8988T (cell line): ENCODE results near the gene TCF12.

Experiments
- DNase-seq: peaks from one replicate; pipeline ENCODE4 v3.0.0; 2011

Gene TCF12

DNA sequence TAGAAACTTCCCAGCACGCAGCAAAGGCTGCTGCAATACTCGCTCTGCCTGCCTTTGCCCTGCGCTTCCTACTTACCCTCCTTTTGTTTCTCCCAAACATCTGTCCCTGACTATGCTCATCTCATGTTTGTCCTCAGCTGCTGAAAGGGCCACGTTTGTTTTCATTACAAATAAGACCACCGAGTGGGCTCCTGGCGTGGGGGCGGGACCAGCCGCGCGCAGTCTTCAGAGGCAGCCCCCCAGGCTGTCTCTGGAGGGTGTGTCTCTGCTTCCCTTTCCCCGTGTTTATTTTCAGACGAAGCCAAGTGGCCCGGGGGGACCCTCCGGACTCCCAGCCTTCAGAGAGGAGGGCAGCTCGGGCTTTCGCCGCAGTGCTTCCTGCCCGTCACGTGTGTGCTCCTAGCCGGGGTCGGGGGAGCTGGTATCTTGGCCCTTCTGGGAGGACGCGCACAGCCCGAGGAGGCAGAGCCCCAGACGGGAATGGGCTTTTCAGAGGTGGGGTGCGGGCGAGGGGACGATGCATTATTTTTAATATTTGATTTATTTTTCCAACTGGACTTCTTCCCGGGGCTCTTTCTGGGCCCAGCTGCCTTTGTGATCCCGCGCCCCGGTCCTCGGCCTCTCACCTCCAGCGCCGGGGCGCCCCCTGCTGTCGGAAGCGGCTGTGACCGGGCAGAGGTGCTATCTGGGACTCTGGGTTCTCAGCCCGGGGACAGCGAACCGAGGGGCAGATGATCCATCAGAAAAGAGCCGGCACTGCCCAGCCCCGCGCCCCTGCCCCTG lies 387.9 kb downstream of the TCF12 start:
- DNase-seq = peak; percentile 88

DNA sequence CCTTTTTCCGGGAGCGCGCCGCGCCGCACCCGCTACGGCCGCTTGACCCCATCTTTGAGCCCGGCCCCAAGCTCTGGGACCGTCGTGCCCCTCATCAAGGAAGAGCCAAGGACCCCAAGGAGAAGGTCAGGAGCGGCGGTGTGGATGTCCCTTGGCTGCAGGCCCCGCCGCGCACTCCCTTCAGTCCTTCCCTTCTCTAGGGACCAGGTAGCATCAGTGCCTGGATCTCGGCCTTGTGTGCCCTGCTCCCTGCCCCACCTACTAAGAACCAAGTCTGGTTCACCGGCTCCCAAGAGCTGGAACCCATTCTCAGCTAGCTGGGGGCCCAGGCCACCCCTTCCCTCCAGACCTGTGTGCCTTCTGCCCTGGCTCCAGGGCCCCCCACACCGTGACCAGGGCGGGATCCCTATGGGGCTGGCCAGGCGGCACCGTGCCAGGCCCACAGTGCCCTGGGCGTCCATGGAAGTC lies 388.5 kb downstream of the TCF12 start:
- DNase-seq = no peak

DNA sequence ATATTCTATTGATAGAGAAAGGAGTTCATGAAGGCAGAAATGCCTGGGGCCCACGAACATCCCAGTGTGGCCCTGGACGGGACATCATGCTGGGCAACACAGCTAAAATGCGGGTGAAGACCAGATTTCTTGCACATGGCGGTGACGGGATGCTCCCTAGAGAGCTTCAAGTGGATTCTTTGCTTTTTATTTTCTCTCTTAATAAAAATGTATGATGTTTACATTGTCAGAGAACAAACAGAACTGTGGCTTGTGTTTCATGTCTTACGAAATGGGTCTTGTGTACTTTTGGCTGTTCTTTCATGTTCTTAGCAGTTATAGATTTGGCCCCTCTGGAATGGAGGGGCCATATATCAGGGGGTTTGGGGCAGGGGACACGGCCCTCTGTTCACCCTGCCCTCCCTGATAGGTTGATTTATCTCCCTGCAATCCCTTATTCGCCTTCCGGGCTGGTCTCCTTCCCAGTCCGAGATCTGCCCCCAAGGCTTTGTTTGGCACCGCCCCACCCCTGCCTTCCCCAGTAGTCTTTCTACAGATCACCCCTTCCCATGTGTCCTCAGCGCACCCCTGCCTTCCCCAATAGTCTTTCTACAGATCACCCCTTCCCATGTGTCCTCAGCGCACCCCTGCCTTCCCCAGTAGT lies 389.2 kb downstream of the TCF12 start:
- no peak for DNase-seq

DNA sequence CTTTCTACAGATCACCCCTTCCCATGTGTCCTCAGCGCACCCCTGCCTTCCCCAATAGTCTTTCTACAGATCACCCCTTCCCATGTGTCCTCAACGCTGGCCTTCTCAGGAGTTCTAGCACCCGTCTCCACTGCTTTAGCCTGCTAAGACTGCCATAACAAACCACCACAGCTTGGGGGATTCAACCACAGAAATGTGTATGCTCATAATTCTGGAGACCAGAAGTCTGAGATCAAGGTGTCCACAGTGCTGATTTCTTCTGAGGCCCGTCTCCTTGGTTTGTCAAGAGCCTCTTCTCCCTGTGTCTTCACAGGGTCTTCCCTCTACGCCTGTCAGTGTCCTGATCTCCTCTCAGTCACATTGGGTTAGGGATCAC lies 389.7 kb downstream of the TCF12 start:
- DNase-seq = no peak

DNA sequence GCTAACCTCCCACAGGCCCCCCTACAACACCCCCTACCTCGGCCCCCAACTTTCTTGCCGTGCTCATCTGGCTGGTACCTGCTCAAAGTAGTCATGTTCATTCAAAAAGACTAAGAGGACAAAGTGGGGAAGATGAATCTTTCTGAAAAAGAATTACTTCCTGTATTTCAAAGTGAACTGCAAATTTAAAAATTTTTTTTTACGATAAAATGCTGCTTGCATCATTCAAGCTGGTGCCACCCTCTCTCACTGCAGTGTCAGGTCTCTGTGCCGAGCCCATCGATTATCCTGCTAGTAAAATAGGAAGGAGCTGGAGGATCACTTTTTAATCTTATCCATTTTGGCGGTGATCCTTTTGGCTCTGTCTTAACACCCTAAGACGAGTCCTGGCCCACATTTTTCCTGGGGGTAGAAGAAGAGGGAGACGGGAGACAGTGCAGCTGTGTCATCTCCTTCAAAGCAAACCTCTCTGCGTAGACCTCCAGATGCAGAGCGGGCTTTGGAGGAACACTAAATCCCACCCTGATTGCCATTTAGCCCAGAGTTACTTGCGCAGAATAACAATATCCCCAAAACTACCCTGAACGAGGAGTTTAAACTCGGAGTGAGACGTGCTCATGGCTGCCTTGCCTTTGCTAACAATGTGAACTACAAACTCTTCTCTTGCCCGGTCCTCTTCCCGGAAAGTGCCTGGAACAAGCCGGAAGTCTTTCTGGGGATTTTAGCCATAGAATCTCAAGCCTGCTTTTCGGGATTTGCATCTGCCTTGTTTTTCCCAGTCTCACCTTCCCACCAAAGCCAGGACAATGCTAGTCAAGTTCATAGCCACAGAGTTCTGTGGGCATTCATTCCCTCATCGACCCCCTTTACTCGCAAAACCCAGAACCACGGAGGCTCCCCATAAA lies 391.7 kb downstream of the TCF12 start:
- DNase-seq = no peak

DNA sequence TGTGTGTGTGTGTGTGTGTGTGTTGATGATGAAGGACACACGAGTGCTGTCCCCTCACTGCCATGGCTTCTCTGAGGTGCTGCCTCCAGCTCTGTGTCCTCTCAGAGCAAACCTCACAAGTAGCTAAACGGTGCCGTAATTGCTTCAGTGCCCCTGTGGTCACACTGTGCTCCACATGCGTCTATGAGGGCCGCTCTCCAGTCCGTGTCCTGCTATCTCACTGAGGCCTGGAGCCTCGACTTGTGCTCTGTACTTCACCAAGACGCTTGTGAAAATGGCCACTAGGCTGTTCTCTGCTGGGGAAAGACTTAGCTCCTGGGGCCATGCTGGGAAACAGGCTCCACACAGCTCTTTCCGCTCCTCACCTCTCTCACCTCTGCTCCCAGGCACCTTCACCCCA lies 392.4 kb downstream of the TCF12 start:
- DNase-seq = no peak

DNA sequence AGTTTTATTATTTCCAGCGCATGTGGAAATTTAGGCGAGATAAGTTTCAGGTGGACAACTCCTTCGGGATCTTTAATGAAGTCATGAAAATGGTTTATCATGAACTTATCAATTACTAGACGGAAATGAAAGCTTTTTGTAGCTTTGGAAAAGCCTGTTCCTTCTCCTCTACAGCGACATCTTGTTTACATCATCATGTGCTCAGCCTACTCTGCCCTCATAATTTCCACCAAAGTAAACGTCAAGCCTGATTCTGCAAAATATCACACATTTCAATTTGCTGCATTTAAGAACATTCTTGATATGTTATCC lies 393.5 kb downstream of the TCF12 start:
- no peak for DNase-seq

DNA sequence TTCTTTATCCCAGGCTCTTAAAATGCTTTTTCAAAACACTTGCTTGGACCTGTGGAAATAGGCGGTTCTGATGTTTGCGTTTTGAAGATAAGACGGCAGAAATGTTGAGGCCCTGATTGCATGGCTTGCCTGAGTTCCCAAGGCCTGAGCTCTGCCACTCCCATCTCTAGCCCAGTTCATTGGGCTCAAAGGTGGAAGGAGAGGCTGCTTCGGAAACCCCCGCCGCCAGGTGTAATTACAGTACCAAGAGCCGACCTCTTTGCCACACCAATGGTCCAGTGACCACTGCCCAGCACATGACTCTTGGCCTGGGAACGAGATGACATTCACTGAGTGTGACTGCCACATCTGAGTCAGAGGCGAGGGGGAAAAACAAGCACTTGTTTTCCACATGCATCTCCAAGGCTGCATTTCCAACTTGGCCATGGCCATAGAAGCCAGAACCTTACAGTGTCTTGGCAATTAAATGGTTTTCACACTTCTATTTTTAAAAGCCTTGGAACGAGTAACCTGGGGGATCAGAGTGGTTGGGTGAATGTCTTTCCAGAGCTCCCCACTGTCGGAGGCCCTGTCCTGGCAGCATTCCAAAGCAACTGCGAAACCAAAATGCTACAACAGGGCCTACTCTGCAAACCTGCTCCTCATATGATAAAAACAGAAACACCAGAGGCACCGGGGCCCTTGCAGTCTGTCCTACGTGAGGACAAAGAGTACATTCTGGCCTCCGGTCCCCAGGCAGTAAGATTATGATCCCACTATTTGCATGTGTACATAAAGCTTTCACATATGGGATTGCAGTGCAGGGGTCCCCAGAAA lies 394.1 kb downstream of the TCF12 start:
- DNase-seq = no peak

DNA sequence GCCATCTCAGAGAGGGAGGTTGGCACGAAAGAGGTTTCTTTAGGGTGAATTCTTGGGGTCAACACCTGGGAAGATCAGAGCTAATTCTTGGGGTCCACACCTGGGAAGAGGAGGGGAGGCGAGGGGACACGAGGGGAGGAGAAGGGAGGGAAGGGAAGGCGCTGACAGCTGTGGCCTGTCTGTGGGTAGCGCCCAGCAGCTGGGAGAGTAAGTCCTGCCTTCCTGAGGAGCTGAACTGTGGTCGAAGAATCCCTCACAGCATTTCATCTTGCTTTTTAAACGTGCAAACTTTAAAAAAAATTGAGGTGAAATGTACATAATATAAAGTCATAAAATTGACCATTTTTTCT lies 394.7 kb downstream of the TCF12 start:
- DNase-seq = no peak

DNA sequence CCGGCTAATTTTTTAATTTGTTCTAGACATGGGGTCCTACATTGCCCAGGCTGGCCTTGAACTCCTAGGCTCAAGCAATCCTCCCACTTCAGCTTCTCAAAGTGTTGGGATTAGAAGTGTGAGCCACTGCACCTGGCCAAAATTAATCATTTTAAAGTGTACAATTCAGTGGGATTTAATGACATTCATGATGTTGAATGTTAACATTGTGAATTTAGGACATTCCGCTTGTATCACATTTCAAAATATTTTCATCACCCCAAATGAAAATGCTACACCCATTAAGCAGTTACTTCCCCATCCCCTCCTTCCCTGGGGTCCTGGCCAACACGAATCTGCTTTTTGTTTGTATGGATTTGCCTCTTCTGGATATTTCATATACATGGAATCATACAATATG lies 395.8 kb downstream of the TCF12 start:
- no peak for DNase-seq

DNA sequence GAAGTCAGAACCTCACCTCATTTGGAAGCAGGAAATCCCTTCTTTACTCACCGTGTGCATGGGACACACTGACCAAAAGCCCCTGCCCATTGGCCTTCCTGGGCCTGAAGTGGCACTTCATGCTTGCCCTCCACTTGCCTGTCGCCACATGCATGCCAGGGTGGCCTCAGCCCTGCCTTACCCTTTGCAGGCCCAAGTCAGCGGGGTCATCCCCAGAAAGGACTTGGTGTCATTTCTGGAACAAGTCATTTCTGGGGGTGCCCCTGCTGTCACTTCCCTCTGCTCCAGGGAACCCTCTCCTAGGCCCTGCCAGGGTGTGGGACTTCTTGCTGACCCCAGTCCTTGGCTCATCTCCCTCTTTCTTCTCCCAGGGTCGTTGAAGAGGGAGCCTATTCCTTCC lies 398.0 kb downstream of the TCF12 start:
- no peak for DNase-seq

DNA sequence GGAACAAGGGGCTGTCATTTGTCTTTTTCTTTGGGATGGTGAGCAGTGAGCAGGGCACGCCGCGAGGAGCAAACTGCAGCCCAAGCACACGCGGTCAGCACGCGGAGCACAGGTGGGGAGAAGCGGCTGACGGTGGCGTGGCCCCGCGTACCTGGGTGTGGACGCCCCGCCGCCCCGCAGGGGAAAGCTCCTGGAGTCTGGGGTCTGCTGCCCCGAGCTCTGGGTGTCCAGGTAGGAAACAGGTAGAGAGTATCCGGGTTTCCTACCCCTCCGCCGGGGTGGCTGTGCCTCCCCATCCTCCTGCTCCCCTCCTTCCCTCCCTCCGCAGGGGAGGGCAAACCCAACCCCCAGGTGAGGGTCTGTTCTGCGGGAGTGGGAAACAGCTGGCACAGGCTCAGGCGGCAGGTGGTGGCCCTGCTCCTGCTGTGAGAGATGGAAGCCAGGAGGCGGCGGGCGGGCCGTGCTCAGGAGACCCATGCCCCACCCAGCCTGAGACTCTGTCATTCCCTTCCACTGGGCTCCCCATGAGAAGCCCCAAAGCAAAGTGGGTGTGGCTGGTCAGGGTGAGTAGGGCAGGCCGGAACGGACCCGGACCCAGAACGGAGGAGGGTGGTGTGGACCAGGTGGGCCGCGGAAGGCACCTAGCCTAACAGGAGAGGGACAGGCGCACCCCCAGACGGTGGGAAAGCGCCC lies 400.9 kb downstream of the TCF12 start:
- DNase-seq = no peak

DNA sequence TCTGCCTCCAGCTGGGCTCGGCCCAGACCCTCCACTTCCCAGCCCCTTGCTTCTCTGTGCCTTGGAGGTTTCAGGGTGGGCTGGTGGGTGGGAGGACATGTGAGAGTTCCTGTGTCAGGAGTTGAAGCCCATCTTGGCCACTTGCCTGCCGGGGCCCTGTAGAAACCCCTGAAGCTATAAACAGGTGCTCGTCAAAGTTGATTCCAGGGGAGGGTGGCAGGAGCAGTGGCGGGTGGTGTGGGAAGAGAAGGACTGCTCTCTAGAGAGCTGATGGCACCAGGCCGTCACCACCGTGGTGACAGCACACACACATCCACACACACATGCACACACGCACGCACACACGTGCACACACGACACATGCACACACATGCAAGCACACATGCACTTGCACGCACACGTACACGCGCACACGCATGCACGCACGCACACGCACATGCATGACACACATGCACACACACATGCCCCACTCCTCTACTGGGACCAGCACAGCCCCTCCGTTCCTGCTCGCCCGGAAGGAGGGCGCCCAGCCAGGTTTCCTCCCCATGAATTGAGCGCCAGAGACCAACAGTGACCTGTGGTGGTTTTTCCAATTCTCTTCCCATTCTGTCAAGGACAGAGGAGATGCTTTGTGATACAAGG lies 401.6 kb downstream of the TCF12 start:
- DNase-seq = no peak

DNA sequence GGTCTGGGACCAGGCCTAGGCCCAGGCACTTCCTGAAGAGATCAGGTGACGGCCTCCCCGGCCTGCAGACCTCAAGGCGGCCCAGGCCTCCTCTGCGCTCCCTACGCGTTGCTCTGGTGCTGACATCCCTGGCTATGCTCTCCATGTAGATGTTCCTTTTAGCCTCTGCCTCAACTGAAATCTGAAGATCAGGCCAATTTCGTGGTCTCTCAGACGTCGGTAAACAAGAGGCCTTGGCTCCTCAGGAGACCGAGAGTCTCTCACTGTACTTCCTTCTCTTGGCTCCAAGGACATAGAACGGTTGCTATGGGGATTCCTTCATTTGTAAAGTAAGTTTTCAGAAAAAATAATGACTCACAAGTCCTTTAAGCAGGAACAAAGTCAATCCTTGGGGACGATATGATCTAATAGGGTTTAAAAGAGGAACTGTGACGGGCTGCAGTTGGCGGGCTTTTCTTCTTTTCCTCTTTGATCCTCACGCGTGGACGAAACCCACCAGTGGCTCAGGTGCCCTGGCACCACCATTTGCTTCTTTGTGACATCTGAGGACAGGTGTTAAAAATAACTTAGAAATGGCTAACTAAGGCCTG lies 402.3 kb downstream of the TCF12 start:
- DNase-seq = no peak

DNA sequence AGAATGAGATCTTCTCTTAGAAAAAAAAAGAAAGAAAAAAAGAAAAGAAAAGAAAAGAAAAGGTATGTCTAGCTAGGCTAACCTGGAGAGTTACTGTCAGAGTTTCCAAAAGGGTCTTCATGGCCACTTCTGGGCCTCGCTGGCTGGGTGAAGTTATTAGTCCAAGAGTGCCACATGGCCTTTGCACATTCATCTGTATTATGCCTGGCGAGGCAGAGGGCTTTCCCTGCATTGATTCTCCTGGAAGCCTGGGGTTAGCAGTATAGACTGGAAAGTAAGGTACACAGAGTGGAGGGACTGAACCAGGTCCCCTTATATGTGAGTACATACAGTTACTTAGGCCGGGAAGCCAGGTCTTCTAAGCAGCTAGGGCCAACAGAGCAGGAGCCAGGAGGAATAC lies 403.0 kb downstream of the TCF12 start:
- no peak for DNase-seq

DNA sequence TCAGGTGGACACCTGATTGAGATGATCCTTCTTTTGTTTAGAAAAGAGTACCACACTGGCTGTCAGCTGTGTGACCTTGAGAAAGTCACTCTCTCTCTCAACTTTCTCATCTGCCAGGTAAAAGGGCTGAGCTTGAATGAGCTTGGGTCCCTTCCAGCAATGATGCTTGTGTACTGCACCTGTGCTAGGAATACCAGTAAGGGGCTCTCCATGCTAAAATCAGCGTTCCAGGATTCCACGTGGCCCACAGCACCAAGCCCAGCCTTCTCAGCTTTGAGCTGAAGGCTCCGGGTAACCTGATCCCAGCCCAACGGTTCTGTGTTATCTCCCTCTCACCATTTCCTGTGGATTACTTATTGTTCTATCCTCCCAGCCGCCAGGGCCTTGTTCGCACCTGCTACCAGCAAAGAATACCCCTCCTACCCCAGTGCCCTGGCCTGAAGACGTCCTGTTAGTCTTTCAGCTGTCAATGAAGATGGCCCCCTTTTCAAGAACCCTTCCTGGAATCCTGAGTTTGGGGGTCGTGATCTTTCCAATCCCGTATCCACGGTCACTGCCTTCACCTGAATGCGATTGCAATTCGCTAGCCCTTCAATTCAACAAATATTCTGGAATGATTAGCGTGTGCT lies 403.6 kb downstream of the TCF12 start:
- no peak for DNase-seq

DNA sequence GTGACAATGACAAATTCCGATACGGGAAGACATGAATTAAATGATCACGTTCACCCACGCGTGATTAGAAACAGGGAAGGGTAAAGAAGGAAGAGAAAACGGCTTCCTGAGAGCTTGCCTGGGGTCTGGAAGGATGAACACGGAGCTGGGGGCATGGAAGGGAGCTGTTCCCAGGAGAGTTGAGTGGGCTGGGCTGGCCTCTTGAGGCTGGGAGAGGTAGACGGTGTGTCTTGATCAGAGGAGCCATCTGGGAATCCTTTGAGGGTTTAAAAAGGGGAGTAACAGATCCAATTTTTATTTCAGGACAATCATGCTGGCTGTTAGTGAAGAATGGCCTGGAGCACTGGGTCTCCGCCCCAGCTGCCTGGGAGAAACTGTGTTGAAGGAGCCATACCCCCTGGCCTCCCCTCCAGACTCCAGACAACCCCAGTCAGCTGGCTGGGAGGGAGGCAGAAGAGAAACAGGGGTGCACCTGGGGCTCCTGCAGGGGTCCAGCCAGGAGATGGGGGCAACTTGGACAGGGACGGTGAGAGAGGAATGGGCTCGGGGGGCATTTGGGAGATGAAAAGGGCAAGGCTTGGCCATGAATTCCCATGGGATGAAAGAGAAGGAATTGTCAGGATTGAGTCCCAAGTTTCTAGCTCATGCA lies 404.3 kb downstream of the TCF12 start:
- no peak for DNase-seq

DNA sequence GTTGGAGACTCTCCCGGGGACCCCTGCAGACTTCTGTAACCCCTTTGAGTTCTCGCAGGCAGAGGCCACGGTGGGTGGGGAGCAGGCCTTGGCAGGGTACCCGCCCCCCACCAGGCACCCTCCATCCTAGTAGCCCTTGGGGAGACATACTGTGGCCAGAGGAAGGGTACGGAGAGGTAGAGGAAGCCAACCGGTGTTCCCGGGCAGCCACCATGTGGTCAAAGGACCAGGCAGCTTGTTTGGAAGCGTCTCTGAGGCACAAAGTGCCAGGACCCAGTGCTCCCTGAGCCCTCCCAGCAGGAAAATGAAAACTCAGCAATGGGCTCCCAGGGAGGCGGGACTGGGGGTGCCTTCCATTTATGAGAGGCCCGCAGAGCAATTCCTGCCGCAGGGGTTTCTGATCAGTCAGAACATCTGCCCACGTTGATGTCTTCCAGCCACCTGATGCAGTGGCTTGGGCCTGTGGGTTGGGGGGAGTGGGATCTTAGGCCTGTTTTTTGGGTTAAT lies 404.9 kb downstream of the TCF12 start:
- DNase-seq = no peak

DNA sequence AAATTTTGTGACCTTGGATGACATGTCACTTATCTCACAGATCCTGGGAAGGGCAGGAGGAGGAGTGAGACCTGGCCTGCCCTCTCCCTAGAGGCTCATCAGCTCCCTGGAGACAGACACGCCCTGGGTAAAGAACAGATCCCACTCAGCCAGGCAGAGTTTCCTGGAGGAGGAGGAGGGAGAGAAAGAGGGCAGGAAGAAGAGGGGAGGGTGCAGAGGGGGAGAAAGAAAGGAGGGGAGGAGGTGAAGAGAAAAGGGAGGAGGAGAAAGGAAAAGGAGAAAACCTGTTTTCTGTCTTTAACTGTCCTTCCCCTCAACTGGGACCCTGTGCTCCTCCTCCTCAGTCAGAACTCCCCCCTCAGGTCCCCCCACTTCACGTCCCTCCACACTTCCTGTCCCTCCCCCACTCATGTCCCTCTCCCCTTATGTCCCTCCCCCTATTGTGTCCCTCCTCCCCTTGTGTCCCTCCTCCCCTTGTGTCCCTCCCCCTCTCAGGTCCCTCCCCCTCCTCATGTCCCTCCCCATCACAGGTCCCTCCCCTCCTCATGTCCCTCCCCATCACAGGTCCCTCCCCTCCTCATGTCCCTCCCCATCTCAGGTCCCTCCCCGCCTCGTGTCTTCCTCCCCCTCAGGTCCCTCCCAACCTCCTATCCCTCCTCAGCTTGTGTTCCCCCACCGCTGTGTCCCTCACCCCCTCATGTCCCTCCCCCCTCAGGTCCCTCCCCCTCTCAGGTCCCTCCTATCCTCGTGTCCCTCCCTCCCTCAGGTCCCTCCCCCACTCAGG lies 405.6 kb downstream of the TCF12 start:
- peak; percentile 33 for DNase-seq

DNA sequence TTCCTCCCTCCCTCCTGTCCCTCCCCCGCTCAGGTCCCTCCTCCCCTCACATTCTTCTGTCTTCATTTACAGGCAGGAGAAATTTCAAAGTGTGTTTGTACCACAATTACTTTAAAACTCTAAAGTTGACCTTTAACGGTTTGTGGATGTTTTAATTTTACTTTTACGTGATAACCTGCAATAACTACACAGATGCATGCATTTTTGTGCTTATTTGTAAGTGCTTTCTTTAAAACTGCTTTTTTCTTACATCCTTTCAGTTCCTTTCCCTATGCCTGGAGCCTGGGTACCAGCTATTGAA lies 406.1 kb downstream of the TCF12 start:
- no peak for DNase-seq
